ENCODE measurements around the gene F10. TPM values are rescaled to one million over a fixed set of nuclear protein-coding genes. Genes with fewer than 3 reads are reported as not detected.

The F10 gene
- total and polyA plus RNA-seq, 2 of the 13 experiments (the other 11 are each of a cell fraction or from before 2014, with no cell fraction given) = 58.4 to 237 TPM

DNA sequence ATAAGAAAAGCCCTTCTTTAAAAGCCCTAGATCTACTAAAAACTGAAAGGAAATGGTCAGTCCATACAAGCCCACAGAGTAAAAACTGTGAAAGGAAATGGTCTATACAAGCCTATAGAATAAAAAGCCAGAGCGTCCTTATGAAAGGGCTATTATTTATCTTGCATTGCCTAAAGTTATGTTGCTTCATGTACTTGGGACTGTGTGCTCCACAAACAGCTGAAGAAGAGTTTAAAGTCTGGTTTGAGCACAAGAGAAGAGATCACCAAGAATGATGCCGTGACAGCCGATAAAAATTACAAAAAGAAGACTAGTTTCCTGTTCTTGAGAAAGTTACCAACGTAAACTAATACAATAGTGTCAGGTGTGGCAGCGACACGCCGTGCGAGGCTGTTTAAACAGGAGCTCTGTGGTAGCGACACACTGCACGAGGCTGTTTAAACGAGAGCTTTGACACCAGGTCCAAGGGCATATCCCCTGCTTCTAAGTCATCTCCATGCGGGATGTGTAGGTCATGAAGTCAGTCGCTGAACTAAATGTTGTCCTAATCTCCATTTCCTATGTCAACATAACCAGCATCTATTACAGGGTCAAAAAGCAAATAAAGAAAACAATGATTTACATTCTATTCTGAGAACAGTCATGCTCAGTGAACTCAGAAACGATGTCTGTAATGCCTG lies 61.0 kb downstream of the F10 start (continued):
- TF ChIP-seq, protein P1, sequence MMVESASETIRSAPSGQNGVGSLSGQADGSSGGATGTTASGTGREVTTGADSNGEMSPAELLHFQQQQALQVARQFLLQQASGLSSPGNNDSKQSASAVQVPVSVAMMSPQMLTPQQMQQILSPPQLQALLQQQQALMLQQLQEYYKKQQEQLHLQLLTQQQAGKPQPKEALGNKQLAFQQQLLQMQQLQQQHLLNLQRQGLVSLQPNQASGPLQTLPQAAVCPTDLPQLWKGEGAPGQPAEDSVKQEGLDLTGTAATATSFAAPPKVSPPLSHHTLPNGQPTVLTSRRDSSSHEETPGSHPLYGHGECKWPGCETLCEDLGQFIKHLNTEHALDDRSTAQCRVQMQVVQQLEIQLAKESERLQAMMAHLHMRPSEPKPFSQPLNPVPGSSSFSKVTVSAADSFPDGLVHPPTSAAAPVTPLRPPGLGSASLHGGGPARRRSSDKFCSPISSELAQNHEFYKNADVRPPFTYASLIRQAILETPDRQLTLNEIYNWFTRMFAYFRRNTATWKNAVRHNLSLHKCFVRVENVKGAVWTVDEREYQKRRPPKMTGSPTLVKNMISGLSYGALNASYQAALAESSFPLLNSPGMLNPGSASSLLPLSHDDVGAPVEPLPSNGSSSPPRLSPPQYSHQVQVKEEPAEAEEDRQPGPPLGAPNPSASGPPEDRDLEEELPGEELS (CRISPR knock-in tag; IDR thresholded peaks at IDR 0.05) = peak; percentile 88
- TF ChIP-seq, protein P2, sequence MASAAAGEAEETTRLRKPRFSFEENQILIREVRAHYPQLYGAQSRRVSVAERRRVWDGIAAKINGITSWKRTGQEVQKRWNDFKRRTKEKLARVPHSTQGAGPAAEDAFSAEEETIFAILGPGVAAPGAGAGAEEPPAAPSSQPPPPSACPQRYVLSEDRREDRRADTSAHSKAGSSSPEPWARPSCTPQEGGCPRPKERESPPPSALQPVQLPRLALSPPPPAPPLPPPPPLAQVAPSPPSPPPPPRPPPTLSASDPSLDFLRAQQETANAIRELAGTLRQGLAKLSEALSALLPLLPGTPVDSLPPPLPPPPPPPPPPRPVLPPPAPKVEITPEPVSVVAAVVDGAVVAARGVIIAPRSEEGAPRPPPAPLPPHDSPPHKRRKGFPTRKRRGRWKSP (CRISPR knock-in tag; IDR thresholded peaks at IDR 0.05) = peak; percentile 25; the same call in 1 of the 2 replicates
- peak; percentile 60; the same call in 1 of the 2 replicates for TF ChIP-seq KLF6 (CRISPR knock-in tag; IDR thresholded peaks at IDR 0.05)
- TF ChIP-seq HOXA5 (CRISPR knock-in tag; IDR thresholded peaks at IDR 0.05) = 0 out of 2 replicates have a peak, but pooled peaks have one; percentile 32
- TF ChIP-seq, protein P3, sequence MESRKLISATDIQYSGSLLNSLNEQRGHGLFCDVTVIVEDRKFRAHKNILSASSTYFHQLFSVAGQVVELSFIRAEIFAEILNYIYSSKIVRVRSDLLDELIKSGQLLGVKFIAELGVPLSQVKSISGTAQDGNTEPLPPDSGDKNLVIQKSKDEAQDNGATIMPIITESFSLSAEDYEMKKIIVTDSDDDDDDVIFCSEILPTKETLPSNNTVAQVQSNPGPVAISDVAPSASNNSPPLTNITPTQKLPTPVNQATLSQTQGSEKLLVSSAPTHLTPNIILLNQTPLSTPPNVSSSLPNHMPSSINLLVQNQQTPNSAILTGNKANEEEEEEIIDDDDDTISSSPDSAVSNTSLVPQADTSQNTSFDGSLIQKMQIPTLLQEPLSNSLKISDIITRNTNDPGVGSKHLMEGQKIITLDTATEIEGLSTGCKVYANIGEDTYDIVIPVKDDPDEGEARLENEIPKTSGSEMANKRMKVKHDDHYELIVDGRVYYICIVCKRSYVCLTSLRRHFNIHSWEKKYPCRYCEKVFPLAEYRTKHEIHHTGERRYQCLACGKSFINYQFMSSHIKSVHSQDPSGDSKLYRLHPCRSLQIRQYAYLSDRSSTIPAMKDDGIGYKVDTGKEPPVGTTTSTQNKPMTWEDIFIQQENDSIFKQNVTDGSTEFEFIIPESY (CRISPR knock-in tag; IDR thresholded peaks at IDR 0.05) = peak; percentile 97
- 0 out of 2 replicates have a peak, but pooled peaks have one; percentile 19 for TF ChIP-seq ZNF136 (CRISPR knock-in tag; IDR thresholded peaks at IDR 0.05; ENCODE audit: low read depth)
- TF ChIP-seq, protein P4, sequence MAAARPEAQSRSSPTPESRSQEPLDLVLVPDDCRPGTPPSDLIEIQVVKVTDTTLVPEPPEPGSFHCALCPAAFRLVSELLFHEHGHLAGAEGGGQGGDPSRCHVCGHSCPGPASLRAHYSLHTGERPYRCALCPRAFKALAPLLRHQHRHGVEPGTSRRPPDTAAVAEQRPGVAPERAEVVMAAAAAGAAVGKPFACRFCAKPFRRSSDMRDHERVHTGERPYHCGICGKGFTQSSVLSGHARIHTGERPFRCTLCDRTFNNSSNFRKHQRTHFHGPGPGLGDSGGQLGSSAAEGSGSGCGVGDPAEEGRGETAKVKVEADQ (CRISPR knock-in tag; IDR thresholded peaks at IDR 0.05; ENCODE audit: borderline replicate concordance) = 0 out of 2 replicates have a peak, but pooled peaks have one; percentile 29
- TF ChIP-seq CCDC6 (CRISPR knock-in tag; IDR thresholded peaks at IDR 0.05) = peak; percentile 71; the same call in 1 of the 2 replicates
- TF ChIP-seq ZNF350 (CRISPR knock-in tag; IDR thresholded peaks at IDR 0.05; ENCODE audit: borderline replicate concordance, low read depth) = peak; percentile 32; the same call in 1 of the 2 replicates
- no peak for TF ChIP-seq ZSCAN31 (CRISPR knock-in tag; IDR thresholded peaks at IDR 0.05; ENCODE audit: low read depth)
- TF ChIP-seq SKI (IDR thresholded peaks at IDR 0.05; ENCODE audit: partially characterized antibody) = peak; percentile 73
- peak; percentile 29 for TF ChIP-seq HNF4G (IDR thresholded peaks at IDR 0.05; ENCODE audit: borderline replicate concordance, low read depth, low read length)
- TF ChIP-seq HNF4G (CRISPR knock-in tag; IDR thresholded peaks at IDR 0.05; ENCODE audit: borderline replicate concordance, low read depth) = peak; percentile 42; the same call in 1 of the 2 replicates
- peak; percentile 33; the same call in 1 of the 2 replicates for TF ChIP-seq SNAPC2 (CRISPR knock-in tag; IDR thresholded peaks at IDR 0.05)
- no peak for TF ChIP-seq NFE2L1 (CRISPR knock-in tag; IDR thresholded peaks at IDR 0.05; ENCODE audit: borderline replicate concordance)
- no peak for TF ChIP-seq ZBTB1 (CRISPR knock-in tag; IDR thresholded peaks at IDR 0.05; ENCODE audit: borderline replicate concordance)
- TF ChIP-seq IRF2 (CRISPR knock-in tag; IDR thresholded peaks at IDR 0.05) = peak; percentile 61; the same call in 1 of the 2 replicates
- TF ChIP-seq ZNF891 (CRISPR knock-in tag; IDR thresholded peaks at IDR 0.05) = no peak
- peak; percentile 44 for TF ChIP-seq KAT8 (CRISPR knock-in tag; IDR thresholded peaks at IDR 0.05)
- peak; percentile 83 for TF ChIP-seq MIXL1 (CRISPR knock-in tag; IDR thresholded peaks at IDR 0.05)
- TF ChIP-seq, protein P5, sequence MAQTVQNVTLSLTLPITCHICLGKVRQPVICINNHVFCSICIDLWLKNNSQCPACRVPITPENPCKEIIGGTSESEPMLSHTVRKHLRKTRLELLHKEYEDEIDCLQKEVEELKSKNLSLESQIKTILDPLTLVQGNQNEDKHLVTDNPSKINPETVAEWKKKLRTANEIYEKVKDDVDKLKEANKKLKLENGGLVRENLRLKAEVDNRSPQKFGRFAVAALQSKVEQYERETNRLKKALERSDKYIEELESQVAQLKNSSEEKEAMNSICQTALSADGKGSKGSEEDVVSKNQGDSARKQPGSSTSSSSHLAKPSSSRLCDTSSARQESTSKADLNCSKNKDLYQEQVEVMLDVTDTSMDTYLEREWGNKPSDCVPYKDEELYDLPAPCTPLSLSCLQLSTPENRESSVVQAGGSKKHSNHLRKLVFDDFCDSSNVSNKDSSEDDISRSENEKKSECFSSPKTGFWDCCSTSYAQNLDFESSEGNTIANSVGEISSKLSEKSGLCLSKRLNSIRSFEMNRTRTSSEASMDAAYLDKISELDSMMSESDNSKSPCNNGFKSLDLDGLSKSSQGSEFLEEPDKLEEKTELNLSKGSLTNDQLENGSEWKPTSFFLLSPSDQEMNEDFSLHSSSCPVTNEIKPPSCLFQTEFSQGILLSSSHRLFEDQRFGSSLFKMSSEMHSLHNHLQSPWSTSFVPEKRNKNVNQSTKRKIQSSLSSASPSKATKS (CRISPR knock-in tag; IDR thresholded peaks at IDR 0.05) = no peak
- 0 out of 2 replicates have a peak, but pooled peaks have one; percentile 41 for TF ChIP-seq NFKBIZ (CRISPR knock-in tag; IDR thresholded peaks at IDR 0.05)
